ENCODE data around the gene EEF1AKMT2. TPM values are rescaled to one million over a fixed set of nuclear protein-coding genes. Genes with fewer than 3 reads are reported as not detected.

The EEF1AKMT2 gene
- total RNA-seq, 2 donors from 2014 or later = 2.6 to 14.3 TPM

DNA sequence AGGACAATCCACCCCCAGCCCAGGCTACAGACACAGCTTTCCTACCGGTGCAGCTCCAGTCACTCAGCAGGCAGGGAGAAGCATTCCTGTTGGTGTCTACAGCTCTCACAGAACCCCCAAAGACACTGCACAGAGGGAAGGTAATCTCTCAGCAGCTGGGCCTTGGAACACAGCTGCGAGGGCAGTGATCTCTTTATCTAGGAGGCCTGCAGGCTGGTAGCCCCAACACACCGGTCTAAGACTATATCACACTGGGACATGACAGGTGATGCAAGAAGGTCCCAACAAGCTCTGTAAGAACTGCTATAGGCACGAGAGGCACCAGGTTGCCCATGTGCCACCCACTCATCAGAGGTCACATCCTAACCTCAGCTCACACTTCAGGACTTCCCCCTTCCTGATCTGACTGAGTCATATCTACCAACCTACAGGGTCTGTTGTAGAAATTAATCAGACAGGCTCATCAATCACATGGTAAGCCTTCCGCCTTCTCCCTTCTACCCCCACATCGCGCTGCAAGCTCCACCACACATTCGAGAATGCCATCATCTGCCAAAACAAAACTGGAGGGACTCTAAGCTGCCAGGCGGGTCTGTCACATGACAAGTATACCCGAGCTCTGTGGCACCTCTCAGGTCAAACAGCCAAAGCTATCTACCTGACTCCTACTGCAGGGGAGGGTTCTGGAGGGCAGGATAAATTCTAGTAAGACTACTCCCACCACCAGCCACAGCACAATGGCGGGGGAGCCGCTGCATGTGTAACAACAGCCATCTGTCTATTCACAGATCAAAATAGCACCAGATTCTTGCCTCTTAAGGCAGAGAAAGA, 73.6 kb downstream of the EEF1AKMT2 start:
- no peak overlapping the region for H3K4me3 ChIP-seq
- DNase-seq (peak in 1 of 4 donors; percentile 66), ATAC-seq (peak; percentile 47)
- peaks cover 32% of the 10 kb centered on the region for H3K4me1 ChIP-seq
- no peaks in the 10 kb centered on the region for H3K36me3 ChIP-seq (replicated peaks in 1 of 2; ENCODE audit: insufficient read depth in 1 of 2, low read depth in 2 of 2)
- no peak for TF ChIP-seq POLR2A (IDR thresholded peaks at IDR 0.05)
- TF ChIP-seq, protein P1, sequence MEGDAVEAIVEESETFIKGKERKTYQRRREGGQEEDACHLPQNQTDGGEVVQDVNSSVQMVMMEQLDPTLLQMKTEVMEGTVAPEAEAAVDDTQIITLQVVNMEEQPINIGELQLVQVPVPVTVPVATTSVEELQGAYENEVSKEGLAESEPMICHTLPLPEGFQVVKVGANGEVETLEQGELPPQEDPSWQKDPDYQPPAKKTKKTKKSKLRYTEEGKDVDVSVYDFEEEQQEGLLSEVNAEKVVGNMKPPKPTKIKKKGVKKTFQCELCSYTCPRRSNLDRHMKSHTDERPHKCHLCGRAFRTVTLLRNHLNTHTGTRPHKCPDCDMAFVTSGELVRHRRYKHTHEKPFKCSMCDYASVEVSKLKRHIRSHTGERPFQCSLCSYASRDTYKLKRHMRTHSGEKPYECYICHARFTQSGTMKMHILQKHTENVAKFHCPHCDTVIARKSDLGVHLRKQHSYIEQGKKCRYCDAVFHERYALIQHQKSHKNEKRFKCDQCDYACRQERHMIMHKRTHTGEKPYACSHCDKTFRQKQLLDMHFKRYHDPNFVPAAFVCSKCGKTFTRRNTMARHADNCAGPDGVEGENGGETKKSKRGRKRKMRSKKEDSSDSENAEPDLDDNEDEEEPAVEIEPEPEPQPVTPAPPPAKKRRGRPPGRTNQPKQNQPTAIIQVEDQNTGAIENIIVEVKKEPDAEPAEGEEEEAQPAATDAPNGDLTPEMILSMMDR (IDR thresholded peaks at IDR 0.05) = no peak
- H3K9me3 ChIP-seq = no peaks in the 10 kb centered on the region
- H3K27me3 ChIP-seq = no peaks in the 10 kb centered on the region
- WGBS, 2 donors = 46 to 57% methylated on average over 11 to 12 of the region's 12 CpGs
- H3K27ac ChIP-seq = peak overlapping the region; percentile 15 to 78 (median 32)
- intact Hi-C loops (cut with DNase I) = no loop called here

DNA sequence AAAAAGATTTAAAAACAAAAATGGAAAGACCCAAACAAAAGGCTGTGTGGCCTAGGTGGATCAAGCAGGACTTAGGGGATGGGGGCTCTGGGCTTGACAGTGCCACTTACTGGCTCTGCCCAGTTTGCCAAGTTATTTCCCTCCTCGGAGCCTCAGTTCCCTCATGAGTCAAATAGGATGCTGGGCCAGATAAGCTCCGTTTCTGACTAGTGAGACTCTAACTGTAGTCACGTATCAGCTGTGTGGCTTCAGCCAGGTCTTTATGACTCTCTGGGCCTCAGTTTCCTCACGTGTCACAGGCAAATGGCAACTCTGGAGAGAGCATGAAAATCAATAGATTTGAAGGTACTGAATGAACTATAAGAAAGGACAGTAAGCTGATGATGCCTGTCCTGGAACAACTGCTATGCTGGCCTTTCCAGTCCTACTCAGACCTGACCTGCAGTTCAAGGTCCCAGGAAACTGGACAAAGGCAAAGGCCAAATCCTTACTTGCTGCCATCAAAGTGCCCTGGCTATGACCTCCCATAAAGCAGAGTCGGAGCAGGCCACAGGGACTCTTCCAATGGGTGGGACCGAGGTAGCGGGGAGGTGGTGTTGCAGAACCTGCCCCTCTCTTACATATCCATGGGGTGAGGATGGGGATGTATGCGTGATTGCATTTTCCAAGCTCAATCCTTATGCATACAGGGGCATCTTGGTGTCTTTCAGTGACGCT, 74.5 kb downstream of the EEF1AKMT2 start:
- no peak overlapping the region for H3K27ac ChIP-seq
- no peak for ATAC-seq
- no peaks in the 10 kb centered on the region for H3K9me3 ChIP-seq
- intact Hi-C loops (cut with DNase I) = no loop called here
- WGBS, 2 donors = 89 to 94% methylated on average over 6 to 9 of the region's 9 CpGs
- no peaks in the 10 kb centered on the region for H3K27me3 ChIP-seq
- no peaks in the 10 kb centered on the region for H3K36me3 ChIP-seq (replicated peaks in 1 of 2; ENCODE audit: insufficient read depth in 1 of 2, low read depth in 2 of 2)
- TF ChIP-seq, protein P1 (IDR thresholded peaks at IDR 0.05) = no peak
- no peak for TF ChIP-seq POLR2A (IDR thresholded peaks at IDR 0.05)
- no peak overlapping the region for H3K4me3 ChIP-seq
- H3K4me1 ChIP-seq = peaks cover 29% of the 10 kb centered on the region
- no peak for DNase-seq

DNA sequence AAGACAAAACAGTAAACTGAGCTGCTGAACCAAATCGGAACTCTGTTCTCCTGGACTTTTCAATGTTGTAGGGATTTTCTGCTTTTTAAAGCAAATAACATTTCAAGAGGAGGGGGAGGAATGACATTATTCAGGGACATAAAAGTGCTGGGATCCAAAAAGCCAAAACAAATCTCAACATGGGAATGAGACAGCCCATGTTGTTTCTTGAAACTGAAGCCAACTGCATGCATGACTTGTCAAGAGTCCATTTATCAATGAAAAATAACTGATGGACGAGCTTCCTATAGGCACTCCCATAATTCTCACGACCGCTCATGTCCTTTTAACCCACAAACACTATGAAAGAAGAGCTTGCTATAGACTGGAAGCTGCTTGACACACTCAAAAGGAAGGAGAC, 75.3 kb downstream of the EEF1AKMT2 start:
- H3K4me1 ChIP-seq = peaks cover 27% of the 10 kb centered on the region
- no peaks in the 10 kb centered on the region for H3K27me3 ChIP-seq
- no peak overlapping the region for H3K27ac ChIP-seq
- intact Hi-C loops (cut with DNase I) = no loop called here
- 83 to 90% methylated on average over 4 of the region's 4 CpGs for WGBS, 2 donors
- ATAC-seq (no peak), DNase-seq (no peak)
- H3K4me3 ChIP-seq = no peak overlapping the region
- H3K9me3 ChIP-seq = no peaks in the 10 kb centered on the region
- TF ChIP-seq POLR2A (IDR thresholded peaks at IDR 0.05) = no peak
- TF ChIP-seq, protein P1 (IDR thresholded peaks at IDR 0.05) = no peak
- no peaks in the 10 kb centered on the region for H3K36me3 ChIP-seq (replicated peaks in 1 of 2; ENCODE audit: insufficient read depth in 1 of 2, low read depth in 2 of 2)

DNA sequence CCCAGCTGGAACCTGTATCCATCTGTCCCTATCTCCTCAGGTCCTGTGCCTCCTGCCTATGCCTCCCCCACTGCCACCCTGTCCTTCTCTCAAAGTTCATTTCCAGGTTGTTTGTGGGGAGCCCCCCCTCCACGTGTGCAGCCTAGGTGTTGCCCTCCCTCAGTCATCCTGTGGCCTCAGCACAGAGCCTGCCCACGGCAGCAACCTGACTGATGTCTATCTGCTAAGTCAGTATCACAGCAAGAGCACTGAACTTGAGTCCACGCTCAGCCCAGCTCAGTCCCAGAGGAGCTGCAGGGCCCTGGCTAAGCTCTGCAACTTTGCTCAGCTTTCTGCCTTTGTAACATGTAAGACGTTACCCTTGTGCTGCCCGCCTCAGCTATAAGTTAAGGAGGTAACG, 76.2 kb downstream of the EEF1AKMT2 start:
- no peak overlapping the region for H3K4me3 ChIP-seq
- H3K27me3 ChIP-seq = no peaks in the 10 kb centered on the region
- H3K9me3 ChIP-seq = no peaks in the 10 kb centered on the region
- H3K27ac ChIP-seq = no peak overlapping the region
- no peaks in the 10 kb centered on the region for H3K36me3 ChIP-seq (replicated peaks in 1 of 2; ENCODE audit: insufficient read depth in 1 of 2, low read depth in 2 of 2)
- no peak for ATAC-seq
- intact Hi-C loops (cut with DNase I) = no loop called here
- WGBS, 2 donors = 61% methylated on average over 6 of the region's 6 CpGs
- DNase-seq = no peak
- H3K4me1 ChIP-seq = peaks cover 25% of the 10 kb centered on the region
- TF ChIP-seq, protein P1 (IDR thresholded peaks at IDR 0.05) = no peak
- TF ChIP-seq POLR2A (IDR thresholded peaks at IDR 0.05) = no peak
